Activated naive CD8-positive, alpha-beta T cell treated with anti-CD3 and anti-CD28 coated beads for 36 hours (primary cell): ENCODE results near the gene PTPRG. TPM values are rescaled to one million over a fixed set of nuclear protein-coding genes. Genes with fewer than 3 reads are reported as not detected.

Experiments used
- DNase-seq: peaks from one replicate; pipeline ENCODE4 v3.0.0; 2021
- H3K27ac Mint-ChIP-seq: one replicate; pipeline ENCODE4 v1.8.0; 2022; ENCODE audit warnings: mild to moderate bottlenecking, moderate library complexity, mixed read lengths
- H3K27me3 Mint-ChIP-seq: one replicate; pipeline ENCODE4 v1.8.0; 2022; ENCODE audit warnings: mild to moderate bottlenecking, mixed read lengths
- H3K36me3 Mint-ChIP-seq: one replicate; pipeline ENCODE4 v1.8.0; 2021; ENCODE audit warnings: mild to moderate bottlenecking, mixed read lengths
- H3K4me1 Mint-ChIP-seq: one replicate; pipeline ENCODE4 v1.8.0; 2021; ENCODE audit warnings: mixed read lengths
- H3K4me3 Mint-ChIP-seq: one replicate; pipeline ENCODE4 v1.8.0; 2022; ENCODE audit warnings: mild to moderate bottlenecking, moderate library complexity, mixed read lengths
- H3K9me3 Mint-ChIP-seq: one replicate; pipeline ENCODE4 v1.8.0; 2022; ENCODE audit warnings: mixed read lengths
- total RNA-seq, 2 experiments: library from RNA; stranded (reverse); gene quantifications; one replicate each; pipeline ENCODE4 v1.2.3, GENCODE V29; 2021

The PTPRG gene
- total RNA-seq, 2 experiments from 2014 or later = 0.06 to 0.16 TPM

GRCh38 chr3:62167566-62168262 lies 606.3 kb downstream of the PTPRG start:
- no peak overlapping the region for H3K4me3 Mint-ChIP-seq
- no peaks in the 10 kb centered on the region for H3K4me1 Mint-ChIP-seq
- H3K27ac Mint-ChIP-seq = no peak overlapping the region
- peaks cover 4% of the 10 kb centered on the region for H3K9me3 Mint-ChIP-seq
- peaks cover 19% of the 10 kb centered on the region for H3K27me3 Mint-ChIP-seq
- DNase-seq = no peak
- H3K36me3 Mint-ChIP-seq = no peaks in the 10 kb centered on the region

GRCh38 chr3:62168356-62168755 lies 607.0 kb downstream of the PTPRG start:
- Mint-ChIP-seq H3K27me3 (peaks cover 19% of the 10 kb centered on the region), H3K9me3 (peaks cover 4% of the 10 kb centered on the region), H3K36me3 (no peaks in the 10 kb centered on the region), H3K4me3 (no peak overlapping the region), H3K27ac (no peak overlapping the region), H3K4me1 (no peaks in the 10 kb centered on the region)
- no peak for DNase-seq

- DNase-seq = no peak
- H3K4me1 Mint-ChIP-seq = no peaks in the 10 kb centered on the region
- H3K4me3 Mint-ChIP-seq = no peak overlapping the region
- no peak overlapping the region for H3K27ac Mint-ChIP-seq
- H3K36me3 Mint-ChIP-seq = no peaks in the 10 kb centered on the region
- peaks cover 4% of the 10 kb centered on the region for H3K9me3 Mint-ChIP-seq
- peaks cover 19% of the 10 kb centered on the region for H3K27me3 Mint-ChIP-seq
These were observed 608.7 kb downstream of the PTPRG start for GRCh38 chr3:62169906-62170660.

- peaks cover 4% of the 10 kb centered on the region for H3K9me3 Mint-ChIP-seq
- no peaks in the 10 kb centered on the region for H3K36me3 Mint-ChIP-seq
- H3K4me3 Mint-ChIP-seq = no peak overlapping the region
- H3K27ac Mint-ChIP-seq = no peak overlapping the region
- no peak for DNase-seq
- H3K4me1 Mint-ChIP-seq = no peaks in the 10 kb centered on the region
- peaks cover 17% of the 10 kb centered on the region for H3K27me3 Mint-ChIP-seq
These were observed 610.4 kb downstream of the PTPRG start for GRCh38 chr3:62171789-62172188.

GRCh38 chr3:62172199-62172598 lies 610.8 kb downstream of the PTPRG start:
- Mint-ChIP-seq H3K27ac (no peak overlapping the region), H3K36me3 (no peaks in the 10 kb centered on the region), H3K4me3 (no peak overlapping the region), H3K4me1 (no peaks in the 10 kb centered on the region), H3K9me3 (peaks cover 4% of the 10 kb centered on the region), H3K27me3 (peaks cover 16% of the 10 kb centered on the region)
- no peak for DNase-seq

GRCh38 chr3:62173939-62174515 lies 612.7 kb downstream of the PTPRG start:
- Mint-ChIP-seq H3K9me3 (peaks cover 4% of the 10 kb centered on the region), H3K4me1 (no peaks in the 10 kb centered on the region), H3K27me3 (peaks cover 17% of the 10 kb centered on the region), H3K27ac (no peak overlapping the region), H3K36me3 (no peaks in the 10 kb centered on the region), H3K4me3 (no peak overlapping the region)
- DNase-seq = no peak

- Mint-ChIP-seq H3K27ac (no peak overlapping the region), H3K36me3 (no peaks in the 10 kb centered on the region), H3K27me3 (peaks cover 8% of the 10 kb centered on the region), H3K4me3 (no peak overlapping the region), H3K9me3 (peaks cover 4% of the 10 kb centered on the region), H3K4me1 (no peaks in the 10 kb centered on the region)
- DNase-seq = no peak
These were observed 613.8 kb downstream of the PTPRG start for GRCh38 chr3:62175161-62175560.

- Mint-ChIP-seq H3K27ac (no peak overlapping the region), H3K27me3 (peaks cover 3% of the 10 kb centered on the region), H3K36me3 (no peaks in the 10 kb centered on the region), H3K4me1 (no peaks in the 10 kb centered on the region), H3K9me3 (no peaks in the 10 kb centered on the region), H3K4me3 (no peak overlapping the region)
- no peak for DNase-seq
These were observed 616.7 kb downstream of the PTPRG start for GRCh38 chr3:62178032-62178431.

- H3K4me3 Mint-ChIP-seq = no peak overlapping the region
- DNase-seq = no peak
- H3K27ac Mint-ChIP-seq = no peak overlapping the region
- H3K36me3 Mint-ChIP-seq = no peaks in the 10 kb centered on the region
- H3K9me3 Mint-ChIP-seq = no peaks in the 10 kb centered on the region
- H3K27me3 Mint-ChIP-seq = peaks cover 3% of the 10 kb centered on the region
- H3K4me1 Mint-ChIP-seq = no peaks in the 10 kb centered on the region
These were observed 617.6 kb downstream of the PTPRG start for GRCh38 chr3:62178739-62179600.

- Mint-ChIP-seq H3K27me3 (peaks cover 3% of the 10 kb centered on the region), H3K36me3 (no peaks in the 10 kb centered on the region), H3K9me3 (no peaks in the 10 kb centered on the region), H3K4me3 (no peak overlapping the region), H3K4me1 (no peaks in the 10 kb centered on the region), H3K27ac (no peak overlapping the region)
- no peak for DNase-seq
These were observed 619.1 kb downstream of the PTPRG start for GRCh38 chr3:62180514-62180913.

GRCh38 chr3:62183087-62183486 lies 621.7 kb downstream of the PTPRG start:
- Mint-ChIP-seq H3K4me3 (no peak overlapping the region), H3K4me1 (no peaks in the 10 kb centered on the region)
- no peak for DNase-seq

GRCh38 chr3:62183969-62184368 lies 622.6 kb downstream of the PTPRG start:
- Mint-ChIP-seq H3K27ac (no peak overlapping the region), H3K9me3 (no peaks in the 10 kb centered on the region), H3K27me3 (no peaks in the 10 kb centered on the region)

More at GRCh38 chr3:62183087-62183486, 621.7 kb downstream of the PTPRG start:
- H3K27me3 Mint-ChIP-seq = no peaks in the 10 kb centered on the region
- no peak overlapping the region for H3K27ac Mint-ChIP-seq
- H3K36me3 Mint-ChIP-seq = no peaks in the 10 kb centered on the region
- H3K9me3 Mint-ChIP-seq = no peaks in the 10 kb centered on the region

GRCh38 chr3:62184559-62184958 lies 623.2 kb downstream of the PTPRG start:
- H3K36me3 Mint-ChIP-seq = no peaks in the 10 kb centered on the region
- H3K4me3 Mint-ChIP-seq = no peak overlapping the region
- H3K27ac Mint-ChIP-seq = no peak overlapping the region
- H3K9me3 Mint-ChIP-seq = no peaks in the 10 kb centered on the region
- no peak for DNase-seq
- H3K4me1 Mint-ChIP-seq = peaks cover 7% of the 10 kb centered on the region
- peaks cover under 1% of the 10 kb centered on the region for H3K27me3 Mint-ChIP-seq

More at GRCh38 chr3:62183969-62184368, 622.6 kb downstream of the PTPRG start:
- H3K4me1 Mint-ChIP-seq = peaks cover 5% of the 10 kb centered on the region
- H3K4me3 Mint-ChIP-seq = no peak overlapping the region
- no peaks in the 10 kb centered on the region for H3K36me3 Mint-ChIP-seq
- no peak for DNase-seq

GRCh38 chr3:62187022-62187431 lies 625.7 kb downstream of the PTPRG start:
- H3K4me1 Mint-ChIP-seq = peaks cover 7% of the 10 kb centered on the region
- H3K27ac Mint-ChIP-seq = no peak overlapping the region
- H3K27me3 Mint-ChIP-seq = peaks cover 5% of the 10 kb centered on the region
- no peak for DNase-seq
- no peaks in the 10 kb centered on the region for H3K36me3 Mint-ChIP-seq
- no peaks in the 10 kb centered on the region for H3K9me3 Mint-ChIP-seq
- H3K4me3 Mint-ChIP-seq = no peak overlapping the region
